NCI-H128 (cell line): ENCODE data around the gene MTCP1.
A peak's percentile ranks its signal among the peaks of the same experiment; 100 is the strongest.

Source experiments
- DNase-seq: peaks from one replicate; lab custom pipeline; 2025; ENCODE audit not compliant: unreplicated experiment; lab: John Stamatoyannopoulos, UW

The MTCP1 gene

GRCh38 chrX:155070975-155071693 lies at the start of gene MTCP1, which contains the start of the genes BRCC3 and CMC4:
Gene MTCP1 (minus strand): TSS chrX:155071136. CDS start chrX:155066010, 5,126 bp downstream.
Gene BRCC3 (plus strand): TSS chrX:155071508. CDS start chrX:155071528, 20 bp downstream.
Gene CMC4 (minus strand): TSS chrX:155071136. CDS start chrX:155064023, 7,113 bp downstream.
- DNase-seq = peak; percentile 61

GRCh38 chrX:155115174-155115819 lies 44.4 kb upstream of the MTCP1 start:
- DNase-seq = no peak

- no peak for DNase-seq
These were observed 42.2 kb upstream of the MTCP1 start for GRCh38 chrX:155113097-155113496.

- DNase-seq = no peak
These were observed 41.2 kb upstream of the MTCP1 start for GRCh38 chrX:155112171-155112570.

GRCh38 chrX:155108427-155108826 lies 37.5 kb upstream of the MTCP1 start:
- no peak for DNase-seq

- no peak for DNase-seq
These were observed 35.0 kb upstream of the MTCP1 start for GRCh38 chrX:155105919-155106318.

- no peak for DNase-seq
These were observed 23.6 kb upstream of the MTCP1 start for GRCh38 chrX:155094468-155095061.

GRCh38 chrX:155086961-155087735 lies 16.2 kb upstream of the MTCP1 start:
- DNase-seq = no peak

GRCh38 chrX:155086202-155086840 lies 15.4 kb upstream of the MTCP1 start:
- peak; percentile 1 for DNase-seq

GRCh38 chrX:155071694-155072280 lies 851 bp upstream of the MTCP1 start:
- DNase-seq = no peak

GRCh38 chrX:155070663-155070974 lies 317 bp downstream of the MTCP1 start:
- no peak for DNase-seq

GRCh38 chrX:155070038-155070437 lies 898 bp downstream of the MTCP1 start:
- DNase-seq = no peak

GRCh38 chrX:155069414-155069813 lies 1.5 kb downstream of the MTCP1 start:
- no peak for DNase-seq

- DNase-seq = no peak
These were observed 2.8 kb downstream of the MTCP1 start for GRCh38 chrX:155068165-155068564.

GRCh38 chrX:155065035-155065734 lies 5.8 kb downstream of the MTCP1 start:
- no peak for DNase-seq

- no peak for DNase-seq
These were observed 9.2 kb downstream of the MTCP1 start for GRCh38 chrX:155061760-155062159.

GRCh38 chrX:155056877-155057792 lies 13.8 kb downstream of the MTCP1 start:
- DNase-seq = no peak

GRCh38 chrX:155056471-155056870 lies 14.5 kb downstream of the MTCP1 start:
- no peak for DNase-seq

GRCh38 chrX:155055494-155055893 lies 15.4 kb downstream of the MTCP1 start:
- no peak for DNase-seq
